ENCODE measurements around the gene TIGD7.

Gene TIGD7

GRCh38 chr16:3305109-3306068, at the start of gene TIGD7, which contains the start of gene ZNF75A:
TIGD7 (minus strand) TSS chr16:3305430; CDS start chr16:3300614, 4,816 bp downstream.
ZNF75A (plus strand) TSS chr16:3305497; CDS start chr16:3308429, 2,932 bp downstream.
- peak; percentile 73 for DNase-seq

GRCh38 chr16:3349175-3349574, 43.9 kb upstream of the TIGD7 start:
- DNase-seq, result no peak

GRCh38 chr16:3348547-3349167, 43.4 kb upstream of the TIGD7 start:
- no peak for DNase-seq

- no peak for DNase-seq
These were observed 42.4 kb upstream of the TIGD7 start for GRCh38 chr16:3347586-3347985.

- no peak for DNase-seq
These were observed 40.8 kb upstream of the TIGD7 start for GRCh38 chr16:3346041-3346440.

GRCh38 chr16:3328643-3329042, 23.4 kb upstream of the TIGD7 start:
- DNase-seq, result no peak

- DNase-seq, result no peak
These were observed 22.9 kb upstream of the TIGD7 start for GRCh38 chr16:3328104-3328503.

GRCh38 chr16:3327514-3327913, 22.3 kb upstream of the TIGD7 start:
- no peak for DNase-seq

GRCh38 chr16:3321816-3322215, 16.6 kb upstream of the TIGD7 start:
- DNase-seq, result no peak

- no peak for DNase-seq
These were observed 12.2 kb upstream of the TIGD7 start for GRCh38 chr16:3317315-3317999.

GRCh38 chr16:3311496-3311895, 6.3 kb upstream of the TIGD7 start:
- no peak for DNase-seq

- DNase-seq, result no peak
These were observed 848 bp upstream of the TIGD7 start for GRCh38 chr16:3306078-3306477.

GRCh38 chr16:3304370-3304769, 860 bp downstream of the TIGD7 start:
- no peak for DNase-seq

GRCh38 chr16:3295783-3296182, 9.4 kb downstream of the TIGD7 start:
- DNase-seq, result no peak

GRCh38 chr16:3295209-3295608, 10.0 kb downstream of the TIGD7 start:
- DNase-seq, result no peak

GRCh38 chr16:3292604-3293003, 12.6 kb downstream of the TIGD7 start:
- DNase-seq, result no peak

GRCh38 chr16:3289998-3290673, 15.1 kb downstream of the TIGD7 start:
- no peak for DNase-seq

- no peak for DNase-seq
These were observed 20.1 kb downstream of the TIGD7 start for GRCh38 chr16:3285131-3285530.

- DNase-seq, result no peak
These were observed 21.4 kb downstream of the TIGD7 start for GRCh38 chr16:3283543-3284447.

GRCh38 chr16:3282730-3283542, 22.3 kb downstream of the TIGD7 start, which contains the start of gene ZNF263:
ZNF263 (plus strand) TSS chr16:3283491; CDS start chr16:3283819, 328 bp downstream.
- peak; percentile 92 for DNase-seq
